ENCODE data around the gene CST1.
"Not testable (repeated sequence)": the region's sequence is repeated elsewhere in the genome, so short reads cannot be mapped to it uniquely, and the experiment has no call there.

DNA sequence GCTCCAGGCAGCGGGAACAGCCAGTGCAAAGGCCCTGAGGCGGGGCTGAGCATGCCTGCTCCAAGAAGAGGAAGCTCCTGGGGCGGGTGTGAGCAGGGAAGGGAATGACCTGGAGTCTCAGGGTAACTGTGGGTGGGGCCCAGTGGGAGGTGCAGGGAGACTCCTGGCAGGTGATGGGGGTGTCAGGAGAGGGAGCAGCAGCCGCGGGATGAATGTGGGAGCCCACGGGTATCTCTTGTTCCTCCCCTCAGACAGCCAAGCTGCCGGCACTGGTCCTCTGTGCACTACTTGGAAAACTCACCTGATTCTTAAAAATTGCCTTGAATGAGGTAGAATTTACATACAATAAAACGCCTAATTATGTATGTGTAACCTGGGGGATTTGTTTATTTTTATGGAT, 26.6 kb upstream of the CST1 start:
- TF ChIP-seq, protein P1, sequence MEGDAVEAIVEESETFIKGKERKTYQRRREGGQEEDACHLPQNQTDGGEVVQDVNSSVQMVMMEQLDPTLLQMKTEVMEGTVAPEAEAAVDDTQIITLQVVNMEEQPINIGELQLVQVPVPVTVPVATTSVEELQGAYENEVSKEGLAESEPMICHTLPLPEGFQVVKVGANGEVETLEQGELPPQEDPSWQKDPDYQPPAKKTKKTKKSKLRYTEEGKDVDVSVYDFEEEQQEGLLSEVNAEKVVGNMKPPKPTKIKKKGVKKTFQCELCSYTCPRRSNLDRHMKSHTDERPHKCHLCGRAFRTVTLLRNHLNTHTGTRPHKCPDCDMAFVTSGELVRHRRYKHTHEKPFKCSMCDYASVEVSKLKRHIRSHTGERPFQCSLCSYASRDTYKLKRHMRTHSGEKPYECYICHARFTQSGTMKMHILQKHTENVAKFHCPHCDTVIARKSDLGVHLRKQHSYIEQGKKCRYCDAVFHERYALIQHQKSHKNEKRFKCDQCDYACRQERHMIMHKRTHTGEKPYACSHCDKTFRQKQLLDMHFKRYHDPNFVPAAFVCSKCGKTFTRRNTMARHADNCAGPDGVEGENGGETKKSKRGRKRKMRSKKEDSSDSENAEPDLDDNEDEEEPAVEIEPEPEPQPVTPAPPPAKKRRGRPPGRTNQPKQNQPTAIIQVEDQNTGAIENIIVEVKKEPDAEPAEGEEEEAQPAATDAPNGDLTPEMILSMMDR (IDR thresholded peaks at IDR 0.05) = not testable (repeated sequence)
- TF ChIP-seq SIN3A (IDR thresholded peaks at IDR 0.05; ENCODE audit: borderline replicate concordance, low read depth, low read length); ELF1 (IDR thresholded peaks at IDR 0.05); TAF1 (IDR thresholded peaks at IDR 0.05; ENCODE audit: borderline replicate concordance, low read depth, low read length); EZH2phosphoT487 (IDR thresholded peaks at IDR 0.05; ENCODE audit: borderline replicate concordance, low read depth); NRF1 (IDR thresholded peaks at IDR 0.05; ENCODE audit: low read depth, low read length); EP300 (IDR thresholded peaks at IDR 0.05; ENCODE audit: borderline replicate concordance in 1 of 2, low read depth in 1 of 2, low read length in 1 of 2); POLR2AphosphoS5 (IDR thresholded peaks at IDR 0.05; ENCODE audit: low read depth, low read length); CHD2 (IDR thresholded peaks at IDR 0.05; ENCODE audit: low read length, partially characterized antibody); MEF2A (IDR thresholded peaks at IDR 0.05; ENCODE audit: borderline replicate concordance, low read depth): not testable (repeated sequence)
- TF ChIP-seq, protein P2, sequence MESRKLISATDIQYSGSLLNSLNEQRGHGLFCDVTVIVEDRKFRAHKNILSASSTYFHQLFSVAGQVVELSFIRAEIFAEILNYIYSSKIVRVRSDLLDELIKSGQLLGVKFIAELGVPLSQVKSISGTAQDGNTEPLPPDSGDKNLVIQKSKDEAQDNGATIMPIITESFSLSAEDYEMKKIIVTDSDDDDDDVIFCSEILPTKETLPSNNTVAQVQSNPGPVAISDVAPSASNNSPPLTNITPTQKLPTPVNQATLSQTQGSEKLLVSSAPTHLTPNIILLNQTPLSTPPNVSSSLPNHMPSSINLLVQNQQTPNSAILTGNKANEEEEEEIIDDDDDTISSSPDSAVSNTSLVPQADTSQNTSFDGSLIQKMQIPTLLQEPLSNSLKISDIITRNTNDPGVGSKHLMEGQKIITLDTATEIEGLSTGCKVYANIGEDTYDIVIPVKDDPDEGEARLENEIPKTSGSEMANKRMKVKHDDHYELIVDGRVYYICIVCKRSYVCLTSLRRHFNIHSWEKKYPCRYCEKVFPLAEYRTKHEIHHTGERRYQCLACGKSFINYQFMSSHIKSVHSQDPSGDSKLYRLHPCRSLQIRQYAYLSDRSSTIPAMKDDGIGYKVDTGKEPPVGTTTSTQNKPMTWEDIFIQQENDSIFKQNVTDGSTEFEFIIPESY (IDR thresholded peaks at IDR 0.05; ENCODE audit: borderline replicate concordance, low read depth) = not testable (repeated sequence)
- TF ChIP-seq, protein P3, sequence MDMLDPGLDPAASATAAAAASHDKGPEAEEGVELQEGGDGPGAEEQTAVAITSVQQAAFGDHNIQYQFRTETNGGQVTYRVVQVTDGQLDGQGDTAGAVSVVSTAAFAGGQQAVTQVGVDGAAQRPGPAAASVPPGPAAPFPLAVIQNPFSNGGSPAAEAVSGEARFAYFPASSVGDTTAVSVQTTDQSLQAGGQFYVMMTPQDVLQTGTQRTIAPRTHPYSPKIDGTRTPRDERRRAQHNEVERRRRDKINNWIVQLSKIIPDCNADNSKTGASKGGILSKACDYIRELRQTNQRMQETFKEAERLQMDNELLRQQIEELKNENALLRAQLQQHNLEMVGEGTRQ (IDR thresholded peaks at IDR 0.05; ENCODE audit: borderline replicate concordance, low read depth, low read length) = not testable (repeated sequence)
- TF ChIP-seq, protein P4, sequence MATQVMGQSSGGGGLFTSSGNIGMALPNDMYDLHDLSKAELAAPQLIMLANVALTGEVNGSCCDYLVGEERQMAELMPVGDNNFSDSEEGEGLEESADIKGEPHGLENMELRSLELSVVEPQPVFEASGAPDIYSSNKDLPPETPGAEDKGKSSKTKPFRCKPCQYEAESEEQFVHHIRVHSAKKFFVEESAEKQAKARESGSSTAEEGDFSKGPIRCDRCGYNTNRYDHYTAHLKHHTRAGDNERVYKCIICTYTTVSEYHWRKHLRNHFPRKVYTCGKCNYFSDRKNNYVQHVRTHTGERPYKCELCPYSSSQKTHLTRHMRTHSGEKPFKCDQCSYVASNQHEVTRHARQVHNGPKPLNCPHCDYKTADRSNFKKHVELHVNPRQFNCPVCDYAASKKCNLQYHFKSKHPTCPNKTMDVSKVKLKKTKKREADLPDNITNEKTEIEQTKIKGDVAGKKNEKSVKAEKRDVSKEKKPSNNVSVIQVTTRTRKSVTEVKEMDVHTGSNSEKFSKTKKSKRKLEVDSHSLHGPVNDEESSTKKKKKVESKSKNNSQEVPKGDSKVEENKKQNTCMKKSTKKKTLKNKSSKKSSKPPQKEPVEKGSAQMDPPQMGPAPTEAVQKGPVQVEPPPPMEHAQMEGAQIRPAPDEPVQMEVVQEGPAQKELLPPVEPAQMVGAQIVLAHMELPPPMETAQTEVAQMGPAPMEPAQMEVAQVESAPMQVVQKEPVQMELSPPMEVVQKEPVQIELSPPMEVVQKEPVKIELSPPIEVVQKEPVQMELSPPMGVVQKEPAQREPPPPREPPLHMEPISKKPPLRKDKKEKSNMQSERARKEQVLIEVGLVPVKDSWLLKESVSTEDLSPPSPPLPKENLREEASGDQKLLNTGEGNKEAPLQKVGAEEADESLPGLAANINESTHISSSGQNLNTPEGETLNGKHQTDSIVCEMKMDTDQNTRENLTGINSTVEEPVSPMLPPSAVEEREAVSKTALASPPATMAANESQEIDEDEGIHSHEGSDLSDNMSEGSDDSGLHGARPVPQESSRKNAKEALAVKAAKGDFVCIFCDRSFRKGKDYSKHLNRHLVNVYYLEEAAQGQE (IDR thresholded peaks at IDR 0.05; ENCODE audit: low read depth, low read length) = not testable (repeated sequence)

Data from SK-N-SH (cell line).